A549 (cell line): ENCODE measurements around the gene GPRIN3. TPM values are rescaled to one million over a fixed set of nuclear protein-coding genes. Genes with fewer than 3 reads are reported as not detected.

Source experiments
- ATAC-seq, 2 experiments: fragments of 200-7000 bp in 1 of 2; fragments of >200 bp in 1 of 2; cut with Nextera tagmentation in 1 of 2; cut with Tn5 transposase in 1 of 2; 3 replicates each; pipeline versions ENCODE4 v1.8.0 to v1.9.1; 2018 to 2020; ENCODE audit warnings: mild to moderate bottlenecking in 1 of 2, moderate library complexity in 1 of 2
- CTCF ChIA-PET: fragments of 300-600 bp; sonication (Branson Sonifier 250); formaldehyde crosslinking; extraction: SDS; loops from one replicate; lab custom pipeline; 2021; ENCODE audit warnings: antibody characterized with exemption, inconsistent platforms; lab: Yijun Ruan, JAX
- POLR2A ChIA-PET: fragments of 350-600 bp; formaldehyde crosslinking; extraction: SDS; loops from one replicate; lab custom pipeline; 2021; ENCODE audit warnings: antibody characterized with exemption, inconsistent platforms; lab: Yijun Ruan, JAX
- DNase-seq, 2 experiments: peaks; one replicate each; pipeline versions ENCODE4 v3.0.0 to v3.0.0-alpha.2; 2011 to 2016; ENCODE audit warnings: low read depth in 1 of 2, low spot score in 1 of 2
- FAIRE-seq: peaks from 2 replicates; lab custom pipeline; 2011; peaks lifted over from hg19 to GRCh38; lab: Jason Lieb, UNC
- H3K27ac ChIP-seq, 2 experiments: fragments of >200 bp; sonication (Bioruptor Twin); formaldehyde crosslinking; 3 replicates each; pipeline ENCODE4 v1.5.1; 2016 to 2017
- H3K4me1 ChIP-seq: fragments of >200 bp; sonication (Bioruptor Twin); formaldehyde crosslinking; 3 replicates; pipeline ENCODE4 v1.6.1; 2016
- H3K4me2 ChIP-seq: fragments of >200 bp; sonication (Bioruptor Twin); formaldehyde crosslinking; 3 replicates; pipeline ENCODE4 v1.6.1; 2016
- H3K4me3 ChIP-seq: fragments of >200 bp; sonication (Bioruptor Twin); formaldehyde crosslinking; 3 replicates; pipeline ENCODE4 v1.5.1; 2016
- H3K9me3 ChIP-seq: fragments of >200 bp; sonication (Bioruptor Twin); formaldehyde crosslinking; 3 replicates; pipeline ENCODE4 v1.6.1; 2016
- BHLHE40 ChIP-seq: IDR thresholded peaks from 2 replicates; pipeline ENCODE4 v1.6.1; 2012; ENCODE audit warnings: low read depth, low read length, inconsistent platforms
- CBX2 ChIP-seq: fragments of 200-600 bp; sonication (generic); IDR thresholded peaks from 2 replicates; pipeline ENCODE4 v1.6.1; 2016; ENCODE audit warnings: low read depth, mild to moderate bottlenecking, borderline replicate concordance
- CBX8 ChIP-seq: fragments of 200-600 bp; sonication (generic); IDR thresholded peaks from 2 replicates; pipeline ENCODE4 v1.6.1; 2016
- CHD2 ChIP-seq: fragments of 150-350 bp; IDR thresholded peaks from 2 replicates; pipeline ENCODE4 v1.6.1; 2014; ENCODE audit warnings: low read length; ENCODE audit not compliant: partially characterized antibody
- CHD4 ChIP-seq: fragments of 200-600 bp; sonication (generic); IDR thresholded peaks from 2 replicates; pipeline ENCODE4 v1.6.1; 2016; ENCODE audit warnings: antibody characterized with exemption, mild to moderate bottlenecking, borderline replicate concordance
- ELK1 ChIP-seq: fragments of 150-350 bp; IDR thresholded peaks from 2 replicates; pipeline ENCODE4 v1.6.1; 2014; ENCODE audit warnings: low read depth, mild to moderate bottlenecking, low read length
- EP300 ChIP-seq, 2 experiments: fragments of >200 bp; sonication (Bioruptor Twin); formaldehyde crosslinking; IDR thresholded peaks; 2 replicates in 1 of 2; 3 replicates in 1 of 2; pipeline ENCODE4 v1.6.1; 2016 to 2017
- FOSB ChIP-seq: fragments of 250-450 bp; sonication (Bioruptor Pico); IDR thresholded peaks from 2 replicates; pipeline ENCODE4 v1.5.0; 2020; ENCODE audit warnings: mild to moderate bottlenecking, moderate library complexity
- FOSL2 ChIP-seq, 2 experiments: fragments of 450-650 bp in 1 of 2; fragments of >200 bp in 1 of 2; sonication (Bioruptor Twin) in 1 of 2; formaldehyde crosslinking; IDR thresholded peaks; 2 replicates each; pipeline versions ENCODE4 v1.5.0 to v1.6.1; 2016 to 2020; ENCODE audit warnings: mild to moderate bottlenecking in 1 of 2, moderate library complexity in 1 of 2
- FOXS1 ChIP-seq: fragments of 250-450 bp; sonication (Bioruptor Pico); IDR thresholded peaks from 2 replicates; pipeline ENCODE4 v1.5.0; 2020; ENCODE audit warnings: mild to moderate bottlenecking, moderate library complexity
- HEYL ChIP-seq: fragments of 250-450 bp; sonication (Bioruptor Pico); IDR thresholded peaks from 2 replicates; pipeline ENCODE4 v1.8.0; 2021; ENCODE audit warnings: mild to moderate bottlenecking, moderate library complexity
- HOXA7 ChIP-seq: fragments of 250-450 bp; sonication (Bioruptor Pico); IDR thresholded peaks from 2 replicates; pipeline ENCODE4 v1.5.0; 2020; ENCODE audit warnings: mild to moderate bottlenecking, moderate library complexity
- HOXB13 ChIP-seq: fragments of 250-450 bp; sonication (Bioruptor Pico); IDR thresholded peaks from 2 replicates; pipeline ENCODE4 v1.5.0; 2020; ENCODE audit warnings: low read depth, mild to moderate bottlenecking, moderate library complexity
- HOXB5 ChIP-seq: fragments of 250-450 bp; sonication (Bioruptor Pico); IDR thresholded peaks from 2 replicates; pipeline ENCODE4 v1.5.0; 2020; ENCODE audit warnings: mild to moderate bottlenecking, moderate library complexity
- JUN ChIP-seq, 2 experiments: fragments of >200 bp; sonication (Bioruptor Twin); formaldehyde crosslinking; IDR thresholded peaks; 2 replicates in 1 of 2; 3 replicates in 1 of 2; pipeline ENCODE4 v1.6.1; 2016 to 2017
- JUNB ChIP-seq: fragments of >200 bp; sonication (Bioruptor Twin); formaldehyde crosslinking; IDR thresholded peaks from 2 replicates; pipeline ENCODE4 v1.6.1; 2016
- MAZ ChIP-seq: fragments of 150-350 bp; IDR thresholded peaks from 2 replicates; pipeline ENCODE4 v1.6.1; 2014; ENCODE audit warnings: antibody characterized with exemption, low read depth, low read length, borderline replicate concordance
- MYC ChIP-seq: IDR thresholded peaks from 2 replicates; pipeline ENCODE4 v1.6.1; 2012; ENCODE audit warnings: mild to moderate bottlenecking, inconsistent platforms, low read length, improper control_type of control experiment, borderline replicate concordance
- PBX3 ChIP-seq: IDR thresholded peaks from 2 replicates; pipeline ENCODE4 v1.6.1; 2012
- RAD21 ChIP-seq, 2 experiments: fragments of >200 bp in 1 of 2; sonication (Bioruptor Twin) in 1 of 2; formaldehyde crosslinking in 1 of 2; IDR thresholded peaks in 1 of 2; conservative IDR thresholded peaks in 1 of 2; 2 replicates in 1 of 2; 3 replicates in 1 of 2; pipeline ENCODE4 v1.6.1; 2012 to 2018; ENCODE audit warnings: inconsistent platforms in 1 of 2
- RARB ChIP-seq: fragments of 250-450 bp; sonication (Bioruptor Pico); IDR thresholded peaks from 2 replicates; pipeline ENCODE4 v1.8.0; 2021; ENCODE audit warnings: mild to moderate bottlenecking, moderate library complexity
- RCOR1 ChIP-seq: fragments of 150-350 bp; IDR thresholded peaks from 2 replicates; pipeline ENCODE4 v1.6.1; 2014; ENCODE audit warnings: antibody characterized with exemption, low read length, low read depth
- RNF2 ChIP-seq: fragments of 200-600 bp; sonication (generic); IDR thresholded peaks from 2 replicates; pipeline ENCODE4 v1.6.1; 2016; ENCODE audit warnings: low read depth, mild to moderate bottlenecking, antibody characterized with exemption, moderate library complexity, borderline replicate concordance
- SMC3 ChIP-seq: fragments of >200 bp; sonication (Bioruptor Twin); formaldehyde crosslinking; IDR thresholded peaks from 3 replicates; pipeline ENCODE4 v1.6.1; 2018; ENCODE audit warnings: inconsistent platforms
- TFCP2L1 ChIP-seq: fragments of 250-450 bp; sonication (Bioruptor Pico); IDR thresholded peaks from 2 replicates; pipeline ENCODE4 v1.5.0; 2021; ENCODE audit warnings: mild to moderate bottlenecking
- ZFP36 ChIP-seq: fragments of 450-650 bp; IDR thresholded peaks from 2 replicates; pipeline ENCODE4 v1.6.1; 2014; ENCODE audit warnings: borderline replicate concordance; ENCODE audit not compliant: partially characterized antibody
- ZNF302 ChIP-seq: fragments of 250-450 bp; sonication (Bioruptor Pico); IDR thresholded peaks from 2 replicates; pipeline ENCODE4 v1.9.0; 2021; ENCODE audit warnings: inconsistent platforms, mild to moderate bottlenecking, moderate library complexity
- WGBS: methylation state at CpG from one replicate; pipeline ENCODE4 v1.1.6; 2017; ENCODE audit errors: missing lambda C conversion rate; 5-methylcytosine and 5-hydroxymethylcytosine counted together
- polyA plus RNA-seq, 4 experiments: library from polyadenylated mRNA; depleted of rRNA in 3 of 4; stranded (reverse); fragments of >200 nt; fragmentation: RNase III in 1 of 4; extraction: RNeasy Plus Mini Kit Qiagen cat#74134 plus additional on column Dnase treatment in 1 of 4; gene quantifications; 2 replicates in 3 of 4; 3 replicates in 1 of 4; pipeline ENCODE4 v1.2.3, GENCODE V29; 2011 to 2017
- TF ChIP-seq, protein P1 (sequence below): IDR thresholded peaks from 2 replicates; pipeline ENCODE4 v1.6.1; 2012
- TF ChIP-seq, protein P2 (sequence below): fragments of >200 bp; sonication (Bioruptor Twin); formaldehyde crosslinking; IDR thresholded peaks from 3 replicates; pipeline ENCODE4 v1.6.1; 2016
- TF ChIP-seq, protein P3 (sequence below): fragments of 250-450 bp; sonication (Bioruptor Pico); IDR thresholded peaks from 2 replicates; pipeline ENCODE4 v1.5.0; 2020; ENCODE audit warnings: low read depth, mild to moderate bottlenecking, moderate library complexity

GPRIN3 gene
- polyA plus RNA-seq, 2 of the 4 experiments (the other 2 are of a cell fraction): 6.8 to 18.7 TPM

DNA sequence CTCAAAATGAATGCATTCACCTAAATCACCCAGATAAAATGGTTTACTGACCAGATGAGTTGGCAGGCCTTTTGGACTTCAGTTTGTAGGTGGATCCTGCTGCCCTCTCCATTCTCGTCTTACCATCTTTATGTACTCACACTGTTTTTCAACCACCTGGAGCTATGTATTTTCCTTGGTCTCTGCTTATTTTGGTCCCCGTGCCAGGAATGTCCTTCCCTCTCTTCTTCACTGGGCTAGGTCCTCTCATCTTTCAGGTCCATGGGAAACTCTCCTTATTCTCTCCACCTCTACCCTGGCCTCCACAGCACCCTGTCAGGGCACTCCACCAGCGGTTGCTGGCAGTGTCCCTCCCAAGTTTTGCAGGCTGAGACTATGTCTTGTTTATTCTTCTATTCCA lies 2.6 kb downstream of the GPRIN3 start:
- H3K4me3 ChIP-seq: peak overlapping the region; percentile 80
- no peak for FAIRE-seq

DNA sequence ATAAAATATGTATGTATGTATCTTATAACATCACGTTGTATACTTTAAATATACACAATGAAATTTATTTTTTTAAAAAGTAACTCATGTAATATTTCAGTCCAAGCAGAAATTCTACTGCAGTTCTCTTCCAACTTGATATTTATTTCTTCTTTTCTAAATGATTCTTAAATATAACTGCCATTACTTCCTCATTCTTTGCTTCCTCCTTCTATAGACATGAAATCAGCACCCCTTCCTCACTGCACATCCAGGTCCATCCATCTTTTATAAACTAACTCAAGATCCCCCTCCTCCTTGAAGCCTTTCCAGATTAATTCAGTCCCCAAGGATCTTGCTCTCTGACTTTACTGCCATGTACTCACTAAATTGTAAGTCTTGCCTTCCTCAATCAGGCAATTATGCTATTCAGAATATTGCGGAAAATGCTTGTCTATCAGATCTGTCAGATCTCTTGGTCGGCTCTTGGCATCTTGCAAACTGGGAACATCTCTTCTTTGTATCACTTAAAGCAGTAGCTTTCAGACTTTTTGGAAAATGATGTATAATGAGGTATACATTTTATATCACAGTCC lies 3.7 kb downstream of the GPRIN3 start:
- TF ChIP-seq HOXA7 (CRISPR knock-in tag) (no peak), FOXS1 (CRISPR knock-in tag) (no peak), HOXB13 (no peak), RCOR1 (no peak), PBX3 (no peak), MYC (no peak), BHLHE40 (no peak), ZFP36 (no peak), RNF2 (no peak), JUNB (no peak), TFCP2L1 (no peak), HEYL (CRISPR knock-in tag) (no peak), HOXB5 (CRISPR knock-in tag) (no peak), FOSB (CRISPR knock-in tag) (no peak)
- TF ChIP-seq, protein P1, sequence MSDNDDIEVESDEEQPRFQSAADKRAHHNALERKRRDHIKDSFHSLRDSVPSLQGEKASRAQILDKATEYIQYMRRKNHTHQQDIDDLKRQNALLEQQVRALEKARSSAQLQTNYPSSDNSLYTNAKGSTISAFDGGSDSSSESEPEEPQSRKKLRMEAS: no peak
- TF ChIP-seq, all 56 proteins: peak for 0
- no peak for DNase-seq
- FAIRE-seq: no peak
- H3K9me3 ChIP-seq: no peaks in the 10 kb centered on the region
- ChIA-PET POLR2A (no interaction called here), CTCF (interaction anchor here (1.1 kb wide), 1 partner anchor 77 kb away, joined by 3 read pairs; no protein-coding TSS in a partner anchor)
- H3K27ac ChIP-seq: peak overlapping the region; percentile 78 to 88
- H3K4me3 ChIP-seq: peak overlapping the region; percentile 80
- H3K4me2 ChIP-seq: peak overlapping the region; percentile 98
- peaks cover 43% of the 10 kb centered on the region for H3K4me1 ChIP-seq
- ATAC-seq: no peak
- 29% methylated on average over 3 of the region's 3 CpGs for WGBS

More for the DNA sequence above, 2.6 kb downstream of the GPRIN3 start:
- TF ChIP-seq ZNF302 (CRISPR knock-in tag) (no peak), EP300 (IDR thresholded peaks at IDR 0.05) (no peak)
- TF ChIP-seq, all 56 proteins: peak for 0
- peaks cover 38% of the 10 kb centered on the region for H3K4me1 ChIP-seq
- CTCF ChIA-PET: interaction anchor here (0.9 kb wide), 1 partner anchor 50 kb away, joined by 3 read pairs; no protein-coding TSS in a partner anchor
- POLR2A ChIA-PET: interaction anchor here (0.9 kb wide), 1 partner anchor 30 kb away, joined by 3 read pairs; no protein-coding TSS in a partner anchor
- DNase-seq: peak in 1 of 2 experiments; percentile 46
- H3K4me2 ChIP-seq: peak overlapping the region; percentile 98
- WGBS: 7% methylated on average over 3 of the region's 3 CpGs
- ATAC-seq: peak in 1 of 2 experiments; percentile 11; a peak in 2 of 6 replicates
- no peaks in the 10 kb centered on the region for H3K9me3 ChIP-seq
- peak overlapping the region; percentile 78 to 93 for H3K27ac ChIP-seq

DNA sequence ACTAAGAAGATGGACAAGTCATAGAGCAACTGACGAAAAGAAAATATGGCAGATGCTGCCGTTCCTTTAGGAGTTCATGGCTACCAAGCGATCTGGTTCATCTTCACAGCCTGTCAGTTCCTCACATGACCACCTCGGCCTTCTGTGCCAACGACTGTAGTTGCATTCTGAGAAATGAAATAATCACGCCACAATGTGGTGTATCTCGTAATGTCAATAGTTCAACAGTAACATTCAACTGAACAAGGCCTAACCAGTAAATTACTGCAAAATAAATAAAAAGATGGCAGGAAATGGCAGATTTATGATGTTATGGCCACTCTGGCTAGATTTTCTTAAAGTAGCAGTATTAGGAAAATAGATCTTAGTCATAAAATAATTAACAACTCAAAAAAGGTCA lies 4.4 kb downstream of the GPRIN3 start:
- CTCF ChIA-PET: interaction anchor here (1.1 kb wide), 1 partner anchor 76 kb away, joined by 3 read pairs; no protein-coding TSS in a partner anchor
- Histone ChIP-seq H3K4me1 (peaks cover 42% of the 10 kb centered on the region), H3K4me3 (peak overlapping the region; percentile 18; the same call in 1 of the 3 replicates), H3K4me2 (peak overlapping the region; percentile 98), H3K27ac (peak overlapping the region; percentile 78 to 88), H3K9me3 (no peaks in the 10 kb centered on the region)
- 14% methylated on average over 7 of the region's 7 CpGs for WGBS
- peak; percentile 79 for FAIRE-seq
- ATAC-seq: peak; percentile 15 to 39; a peak in 3 of 6 replicates
- POLR2A ChIA-PET: no interaction called here
- DNase-seq: peak in 1 of 2 experiments; percentile 91
- TF ChIP-seq BHLHE40 (no peak), CHD4 (no peak), CBX8 (no peak), RARB (0 out of 2 replicates have a peak, but pooled peaks have one; percentile 61), MAZ (no peak), SMC3 (peak; percentile 38; the same call in 2 of the 3 replicates), FOSL2 (IDR thresholded peaks at IDR 0.05) (no peak), FOSL2 (CRISPR knock-in tag; IDR thresholded peaks at IDR 0.05) (peak; percentile 43), ELK1 (no peak), CHD2 (no peak), RAD21 (conservative IDR thresholded peaks at IDR 0.05 in 1 of 2, IDR thresholded peaks at IDR 0.05 in 1 of 2) (peak; percentile 47), CBX2 (no peak), JUN (IDR thresholded peaks at IDR 0.05) (peak in 1 of 2 experiments; percentile 34; a peak in 1 of 5 replicates)
- TF ChIP-seq, protein P2, sequence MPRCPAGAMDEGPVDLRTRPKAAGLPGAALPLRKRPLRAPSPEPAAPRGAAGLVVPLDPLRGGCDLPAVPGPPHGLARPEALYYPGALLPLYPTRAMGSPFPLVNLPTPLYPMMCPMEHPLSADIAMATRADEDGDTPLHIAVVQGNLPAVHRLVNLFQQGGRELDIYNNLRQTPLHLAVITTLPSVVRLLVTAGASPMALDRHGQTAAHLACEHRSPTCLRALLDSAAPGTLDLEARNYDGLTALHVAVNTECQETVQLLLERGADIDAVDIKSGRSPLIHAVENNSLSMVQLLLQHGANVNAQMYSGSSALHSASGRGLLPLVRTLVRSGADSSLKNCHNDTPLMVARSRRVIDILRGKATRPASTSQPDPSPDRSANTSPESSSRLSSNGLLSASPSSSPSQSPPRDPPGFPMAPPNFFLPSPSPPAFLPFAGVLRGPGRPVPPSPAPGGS: no peak
- TF ChIP-seq, protein P3, sequence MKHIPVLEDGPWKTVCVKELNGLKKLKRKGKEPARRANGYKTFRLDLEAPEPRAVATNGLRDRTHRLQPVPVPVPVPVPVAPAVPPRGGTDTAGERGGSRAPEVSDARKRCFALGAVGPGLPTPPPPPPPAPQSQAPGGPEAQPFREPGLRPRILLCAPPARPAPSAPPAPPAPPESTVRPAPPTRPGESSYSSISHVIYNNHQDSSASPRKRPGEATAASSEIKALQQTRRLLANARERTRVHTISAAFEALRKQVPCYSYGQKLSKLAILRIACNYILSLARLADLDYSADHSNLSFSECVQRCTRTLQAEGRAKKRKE (CRISPR knock-in tag): no peak
